K562 (cell line): ENCODE measurements around the gene P2RX1.

Source experiments
- KLF16 ChIP-seq: IDR thresholded peaks from 2 replicates; pipeline ENCODE4 v1.6.1; 2016; ENCODE audit warnings: antibody characterized with exemption
- RFX5 ChIP-seq: IDR thresholded peaks from 2 replicates; pipeline ENCODE4 v1.6.1; 2011; ENCODE audit warnings: low read depth, mild to moderate bottlenecking, improper control_type of control experiment, low read length
- SMAD1 ChIP-seq: fragments of 150-350 bp; IDR thresholded peaks from 2 replicates; pipeline ENCODE4 v1.6.1; 2014; ENCODE audit warnings: low read length, low read depth; ENCODE audit not compliant: partially characterized antibody
- ZNF121 ChIP-seq: sonication (generic); formaldehyde crosslinking; conservative IDR thresholded peaks from 2 replicates; pipeline ENCODE4 v1.8.0; 2022; ENCODE audit warnings: missing genetic modification reagents
- ZNF76 ChIP-seq: fragments of 250-450 bp; sonication (Bioruptor Pico); IDR thresholded peaks from 2 replicates; pipeline ENCODE4 v1.4.0; 2020; ENCODE audit warnings: mild to moderate bottlenecking, moderate library complexity, borderline replicate concordance

DNA sequence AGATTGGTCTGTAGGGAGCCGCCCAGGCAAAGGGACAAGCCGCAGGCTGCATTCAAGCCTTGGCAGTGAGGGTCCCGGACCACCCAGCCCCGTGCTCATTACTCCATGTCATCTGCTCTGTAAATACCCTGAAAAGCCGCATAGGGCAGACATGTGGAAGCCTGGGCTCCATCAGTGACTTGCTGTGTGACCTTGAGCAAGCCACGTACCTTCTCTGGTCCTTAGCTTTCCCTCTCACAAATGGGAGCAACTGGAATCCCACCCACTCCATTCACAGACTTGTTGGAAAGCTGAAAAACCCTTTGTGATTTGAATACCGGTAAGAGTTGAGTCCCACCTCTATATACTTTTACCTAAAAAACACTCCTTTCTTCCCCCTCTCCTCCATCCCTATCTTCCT, 35.3 kb downstream of the P2RX1 start:
- TF ChIP-seq ZNF76 (no peak), KLF16 (no peak), RFX5 (no peak), SMAD1 (no peak), ZNF121 (CRISPR knock-in tag) (no peak)
